HG03280 (cell line): ENCODE results near the gene FRMD5.
"Not testable (repeated sequence)": the region's sequence is repeated elsewhere in the genome, so short reads cannot be mapped to it uniquely, and the experiment has no call there.

ENCODE experiments used
- ATAC-seq: cut with Tn5 transposase; IDR thresholded peaks from one replicate; pipeline ENCODE4 v1.9.1; 2021; ENCODE audit warnings: mild to moderate bottlenecking, moderate library complexity; ENCODE audit not compliant: unreplicated experiment

The FRMD5 gene

DNA sequence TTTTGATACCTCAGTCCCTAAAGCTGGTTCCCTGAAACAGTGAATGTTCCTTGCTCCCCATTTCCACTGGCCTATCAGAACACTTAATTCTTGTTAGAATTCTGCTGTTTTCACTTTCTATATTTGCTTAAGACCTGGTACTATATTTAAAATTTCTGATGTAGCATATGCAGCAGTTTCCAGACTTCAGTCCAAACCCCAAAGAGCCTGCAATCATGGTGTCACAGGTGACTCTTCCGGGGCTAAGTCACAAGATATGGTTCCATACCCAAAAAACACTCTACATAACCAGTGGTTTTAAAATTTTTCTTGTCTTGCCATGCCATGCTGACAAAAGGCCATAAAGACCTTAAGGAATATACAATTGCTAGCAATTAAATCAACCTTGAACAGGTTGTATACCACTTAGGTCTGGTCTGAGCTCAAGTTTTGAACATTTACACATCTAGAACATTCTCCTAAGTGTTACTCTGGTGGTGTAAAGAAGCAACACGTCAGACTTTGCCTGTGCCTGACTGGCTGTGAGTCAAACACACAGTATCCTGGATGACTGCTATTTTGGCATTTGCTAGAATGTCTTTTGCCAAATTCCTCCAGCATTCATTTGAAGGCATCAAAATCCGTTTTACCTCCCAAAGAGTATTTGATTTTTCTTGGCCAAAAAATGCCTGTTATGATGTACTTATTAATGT, 160.0 kb downstream of the FRMD5 start:
- no peak for ATAC-seq

DNA sequence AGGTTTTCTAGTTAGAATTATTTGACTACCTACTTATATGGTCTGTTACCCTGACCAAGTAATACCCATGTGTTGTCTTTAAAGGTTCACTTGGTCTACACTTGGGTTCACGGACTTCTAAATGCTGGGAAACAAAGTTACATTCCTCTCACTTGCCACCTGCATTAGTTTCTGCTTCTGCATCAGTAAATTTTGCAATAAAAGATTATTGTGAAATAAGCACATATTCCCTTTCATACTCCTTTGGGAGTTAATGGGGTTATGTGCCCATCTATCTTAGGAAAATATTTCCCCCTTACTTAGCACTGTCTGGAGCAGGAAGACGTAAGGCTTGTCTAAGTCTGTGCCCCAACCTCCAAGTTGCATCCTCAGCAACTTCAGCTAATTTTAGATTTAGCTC, 160.7 kb downstream of the FRMD5 start:
- ATAC-seq = no peak

DNA sequence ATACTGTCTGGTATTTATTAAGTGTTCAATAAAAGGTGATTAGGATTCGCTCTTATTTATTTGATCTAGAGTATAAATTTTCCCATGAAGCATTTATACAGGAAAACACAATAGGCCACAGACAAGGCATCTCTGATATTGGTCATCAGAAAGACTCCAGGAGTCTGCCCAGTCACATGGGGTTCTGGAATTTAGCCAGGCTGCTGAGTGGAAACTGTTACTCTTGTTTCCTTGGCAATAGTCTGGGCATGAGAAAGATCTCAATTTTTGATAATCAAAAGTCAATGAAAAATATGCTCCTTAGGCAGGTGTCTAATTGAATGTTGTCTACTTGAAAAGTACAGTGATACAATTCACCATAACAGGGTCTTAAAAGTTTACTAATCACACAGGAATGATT, 161.2 kb downstream of the FRMD5 start:
- ATAC-seq = no peak

DNA sequence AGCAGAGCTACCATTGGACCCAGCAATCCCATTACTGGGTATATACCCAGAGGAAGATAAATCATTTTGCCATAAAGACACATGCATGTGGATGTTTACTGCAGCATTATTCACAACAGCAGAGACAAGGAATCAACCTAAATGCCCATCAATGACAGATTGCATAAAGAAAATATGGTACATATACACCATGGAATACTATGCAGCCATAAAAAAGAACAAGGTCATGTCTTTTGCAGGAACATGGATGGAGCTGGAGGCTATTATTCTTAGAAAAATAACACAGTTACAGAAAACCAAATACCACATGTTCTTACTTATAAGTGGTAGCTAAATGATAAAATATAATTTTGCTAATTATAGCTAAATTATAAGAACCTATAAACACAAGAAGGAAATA, 162.3 kb downstream of the FRMD5 start:
- not testable (repeated sequence) for ATAC-seq

DNA sequence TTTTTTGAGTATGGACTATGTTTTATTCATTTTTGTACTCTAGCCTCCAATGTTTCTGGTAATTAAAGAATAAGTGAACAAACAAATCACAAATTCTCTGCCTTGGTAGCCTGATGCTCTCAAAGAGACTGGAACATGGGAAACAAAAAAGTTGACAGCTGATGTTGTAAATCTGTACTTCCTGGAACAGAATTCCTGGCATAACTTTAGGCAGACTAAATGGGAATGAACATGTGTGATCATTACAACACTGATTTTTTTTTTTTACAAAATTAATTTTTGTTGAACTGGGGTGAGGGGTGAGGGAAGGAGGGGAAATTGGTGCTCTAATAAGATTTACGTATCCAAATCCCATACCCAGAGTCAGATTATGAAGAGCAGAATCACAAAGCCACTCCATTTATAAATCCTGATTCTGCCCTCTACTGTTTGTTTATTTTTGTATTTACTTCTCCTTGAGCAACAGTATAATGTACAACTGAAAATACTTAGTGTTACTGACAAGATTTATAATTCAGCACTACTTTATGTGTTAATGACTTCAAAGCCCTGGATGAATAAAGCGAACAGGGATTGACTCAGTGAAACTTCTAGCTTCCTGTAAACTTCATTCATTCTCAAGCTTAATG, 165.0 kb downstream of the FRMD5 start:
- no peak for ATAC-seq

DNA sequence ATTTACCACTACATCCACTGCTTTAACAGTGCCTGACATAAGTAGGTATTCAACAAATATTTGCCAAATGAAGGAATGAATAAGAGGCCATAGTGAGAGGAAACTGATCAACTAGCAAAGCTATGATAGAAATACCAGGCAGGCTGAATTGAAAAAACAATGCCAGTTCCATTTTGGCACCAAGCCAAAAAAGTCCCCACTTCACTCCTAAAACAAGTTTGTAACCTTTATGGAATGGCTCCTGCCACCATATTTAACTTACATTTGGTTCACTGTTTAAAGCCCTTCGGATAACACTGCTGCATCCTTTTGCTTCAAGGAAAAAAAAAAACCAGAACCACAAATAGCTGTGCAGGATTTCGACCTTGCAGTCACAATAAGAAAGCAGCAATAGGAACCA, 166.1 kb downstream of the FRMD5 start:
- no peak for ATAC-seq

DNA sequence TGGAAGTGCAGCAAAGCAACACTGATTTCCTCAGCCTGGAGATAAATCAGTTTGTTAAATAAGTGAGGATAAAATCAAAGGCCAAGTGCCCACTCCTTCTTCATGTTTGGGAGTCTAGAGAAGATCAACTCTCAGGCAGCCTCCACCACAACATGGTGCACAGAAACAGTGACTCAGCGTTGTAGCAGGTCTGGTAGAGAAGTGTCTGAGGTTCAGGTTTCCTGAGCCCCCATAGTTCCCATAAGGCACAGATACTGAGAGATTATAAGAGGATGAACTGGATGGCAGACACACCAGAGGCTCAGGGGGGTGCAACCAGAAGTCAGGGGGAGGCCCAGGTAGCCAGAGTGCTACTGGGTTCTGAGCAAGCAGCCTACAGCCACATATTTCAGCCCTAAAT, 166.7 kb downstream of the FRMD5 start:
- no peak for ATAC-seq

DNA sequence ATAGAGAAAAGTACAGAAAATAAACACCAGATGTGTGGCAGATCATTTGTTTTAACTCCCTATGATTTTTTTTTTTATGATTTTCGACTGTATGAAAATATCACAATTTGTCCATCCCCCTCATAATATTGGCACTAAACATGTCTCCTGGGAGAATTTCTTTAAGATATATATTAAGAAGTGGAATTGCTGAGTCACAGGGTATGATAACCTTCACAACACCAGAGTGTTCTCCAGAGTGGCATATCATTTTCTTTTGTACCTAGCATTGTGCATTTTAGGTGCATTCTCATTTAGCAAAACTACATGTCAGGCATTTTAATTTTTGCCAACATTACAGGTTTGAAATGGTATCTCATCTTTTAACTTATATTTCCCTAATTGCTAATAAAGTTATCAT, 170.9 kb downstream of the FRMD5 start:
- no peak for ATAC-seq

DNA sequence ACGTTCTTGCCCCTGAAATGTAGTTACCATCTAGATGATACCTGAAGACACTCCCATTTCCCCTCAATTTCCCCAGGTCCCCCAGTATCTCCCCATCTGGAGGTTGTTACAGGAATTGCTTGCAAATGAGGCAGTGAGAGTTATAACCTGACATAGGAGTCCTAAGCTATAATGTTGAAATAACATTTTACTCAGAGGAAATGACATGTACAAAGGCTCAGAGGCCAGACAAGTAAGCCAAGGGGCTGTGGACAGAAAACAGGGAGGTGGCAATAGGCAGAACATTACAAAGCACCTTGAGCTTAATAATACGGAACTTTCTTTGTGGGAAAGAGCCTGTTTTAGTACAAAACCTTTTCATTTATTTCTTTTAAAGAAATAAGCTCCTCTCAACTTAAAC, 171.9 kb downstream of the FRMD5 start:
- ATAC-seq = no peak

DNA sequence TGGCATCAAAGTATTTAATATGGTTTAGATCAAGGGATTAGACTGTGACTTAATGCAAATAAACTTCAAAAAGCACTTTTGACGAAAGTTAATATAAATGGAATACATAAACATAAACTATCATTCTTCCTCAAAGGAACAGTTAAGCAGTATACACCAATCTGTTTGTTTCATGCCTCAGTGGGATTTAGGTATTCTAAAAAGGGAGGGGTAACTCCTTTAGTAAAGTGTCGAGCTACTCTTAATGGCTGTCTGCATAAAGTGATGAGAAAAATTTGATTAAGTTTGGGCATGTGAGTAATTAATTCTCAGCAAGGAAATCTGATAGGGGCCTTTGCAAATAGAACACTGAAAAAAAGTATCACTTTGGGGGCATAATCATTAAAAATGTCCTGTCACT, 176.9 kb downstream of the FRMD5 start:
- no peak for ATAC-seq

DNA sequence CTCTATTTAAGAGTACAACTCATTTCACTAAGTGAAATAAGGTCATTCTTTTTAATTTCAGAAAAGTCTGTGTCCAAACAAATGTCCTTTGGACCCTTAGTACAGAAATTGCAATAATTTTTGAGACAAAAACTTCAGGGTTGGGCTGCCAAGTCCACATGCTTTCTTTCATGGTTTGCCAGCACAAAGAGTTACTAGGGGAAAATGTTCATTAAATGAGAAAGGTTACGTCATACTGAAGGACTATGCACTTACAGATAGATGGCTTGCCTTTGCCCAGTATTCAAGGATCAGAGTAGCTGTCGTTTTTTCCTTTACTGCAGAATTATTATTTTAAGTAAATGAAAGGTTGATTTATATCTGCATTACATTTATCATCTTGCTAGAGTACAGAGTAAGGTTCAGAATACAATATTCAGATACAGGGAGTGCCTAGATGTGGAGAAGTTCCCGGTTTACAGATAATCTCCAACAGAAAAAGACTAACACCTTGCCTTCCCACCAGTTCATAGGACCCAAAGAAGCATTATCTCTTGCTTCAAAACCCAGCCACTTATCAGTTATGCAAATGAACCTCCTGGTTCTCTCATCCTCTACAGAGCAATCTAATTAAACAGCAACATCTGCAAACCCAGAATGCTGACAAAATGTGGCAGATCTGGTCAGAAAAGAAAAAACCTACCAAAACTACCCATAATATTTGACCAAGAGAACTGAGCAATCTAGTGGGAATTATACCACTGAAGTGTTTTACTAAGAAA, 179.3 kb downstream of the FRMD5 start:
- ATAC-seq = no peak

DNA sequence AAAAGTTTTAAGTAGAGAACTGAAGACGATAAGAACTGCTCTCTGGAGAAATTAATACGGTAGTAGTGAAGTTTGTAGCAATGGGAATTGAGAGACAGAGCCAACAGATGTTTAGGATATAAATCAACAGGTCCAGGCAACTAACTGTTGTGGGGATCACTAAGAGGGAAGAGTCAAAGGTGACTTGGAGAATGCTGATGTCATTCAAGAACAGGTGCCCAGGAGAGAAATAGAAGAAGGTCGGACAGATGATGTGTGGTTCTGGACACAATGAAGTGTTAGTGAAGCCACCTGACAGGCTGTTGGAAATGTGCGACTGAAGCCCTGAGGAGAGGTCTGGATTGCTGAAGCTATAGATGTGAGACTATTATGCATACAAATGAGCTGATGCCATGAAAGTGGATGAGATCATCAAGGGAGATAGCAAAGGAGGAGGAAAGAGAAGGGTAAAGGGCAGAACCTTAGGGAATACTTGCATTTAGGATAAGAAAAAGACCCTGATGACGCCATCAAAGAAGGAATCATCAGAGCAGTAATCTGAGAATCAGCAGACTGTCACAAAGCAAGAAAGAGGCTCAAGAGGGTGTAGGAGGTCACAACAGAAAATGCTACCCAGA, 183.7 kb downstream of the FRMD5 start:
- no peak for ATAC-seq

DNA sequence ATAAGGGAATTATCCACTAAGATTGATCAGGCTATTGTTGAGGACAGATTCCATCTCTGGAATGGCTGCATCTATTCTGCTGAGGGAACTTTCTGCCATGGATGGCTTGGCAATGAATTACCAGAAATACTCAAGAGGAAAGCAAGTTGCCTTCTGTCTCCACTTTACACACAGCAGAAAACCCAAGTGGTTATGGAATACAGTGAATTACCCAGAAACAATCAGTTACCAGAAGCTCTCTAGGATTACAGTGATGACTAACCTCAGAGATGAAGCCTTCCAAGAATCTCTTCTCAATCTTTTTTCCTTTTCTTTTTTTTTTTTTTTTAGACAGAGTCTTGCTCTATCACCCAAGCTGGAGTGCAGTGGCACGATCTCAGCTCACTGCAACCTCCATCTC, 185.0 kb downstream of the FRMD5 start:
- ATAC-seq = no peak

DNA sequence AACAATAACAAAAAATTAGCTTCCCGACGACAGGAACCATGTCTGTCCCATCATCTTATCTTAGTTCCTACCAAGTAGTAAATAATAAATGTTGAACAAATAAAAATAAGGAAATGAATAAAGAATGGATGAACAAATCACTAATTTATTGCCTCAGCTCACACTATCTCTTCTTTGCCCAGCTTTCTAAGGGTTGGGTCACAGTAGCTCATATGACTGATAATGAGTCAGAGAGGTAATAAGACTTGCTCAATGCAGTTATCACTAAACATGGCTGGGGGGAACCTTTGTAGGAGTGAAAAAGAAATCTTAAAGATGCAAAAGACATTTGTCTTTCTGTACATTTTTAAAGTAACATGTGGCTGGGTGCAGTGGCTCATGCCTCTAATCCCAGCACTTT, 186.0 kb downstream of the FRMD5 start:
- ATAC-seq = no peak

DNA sequence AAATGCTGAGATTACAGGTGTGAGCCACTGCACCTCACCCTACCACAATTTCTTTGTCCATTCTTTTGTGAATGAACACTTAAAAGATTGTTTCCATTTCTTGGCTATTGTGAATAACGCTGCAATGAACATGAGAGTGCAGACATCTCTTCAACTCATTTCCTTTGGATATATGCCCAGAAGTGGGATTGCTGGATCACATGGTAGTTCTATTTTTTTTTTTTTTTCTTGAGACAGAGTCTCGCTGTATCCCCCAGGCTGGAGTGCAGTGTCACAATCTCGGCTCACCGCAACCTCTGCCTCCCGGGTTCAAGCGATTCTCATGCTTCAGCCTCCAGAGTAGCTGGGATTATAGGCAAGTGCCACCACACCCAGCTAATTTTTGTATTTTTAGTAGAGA, 194.8 kb downstream of the FRMD5 start:
- not testable (repeated sequence) for ATAC-seq

DNA sequence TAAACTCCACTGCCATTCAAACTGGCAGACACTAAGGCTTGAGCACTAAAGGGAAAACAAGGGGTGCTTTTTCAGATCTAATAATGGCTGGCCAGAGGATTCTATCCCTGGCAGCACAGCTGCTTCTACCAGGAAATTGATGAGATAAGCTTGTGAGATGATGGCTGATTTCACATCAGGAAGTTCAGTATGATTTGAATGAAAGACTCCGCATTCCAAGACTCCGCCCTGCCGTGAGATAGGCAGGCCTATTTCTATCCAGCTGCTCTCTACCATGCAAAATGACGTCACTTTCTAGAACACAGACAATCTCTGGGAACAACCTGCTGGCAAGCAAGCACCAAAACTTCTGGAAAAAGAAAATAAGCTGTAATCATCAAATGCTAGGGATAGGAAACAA, 196.5 kb downstream of the FRMD5 start:
- ATAC-seq = no peak

DNA sequence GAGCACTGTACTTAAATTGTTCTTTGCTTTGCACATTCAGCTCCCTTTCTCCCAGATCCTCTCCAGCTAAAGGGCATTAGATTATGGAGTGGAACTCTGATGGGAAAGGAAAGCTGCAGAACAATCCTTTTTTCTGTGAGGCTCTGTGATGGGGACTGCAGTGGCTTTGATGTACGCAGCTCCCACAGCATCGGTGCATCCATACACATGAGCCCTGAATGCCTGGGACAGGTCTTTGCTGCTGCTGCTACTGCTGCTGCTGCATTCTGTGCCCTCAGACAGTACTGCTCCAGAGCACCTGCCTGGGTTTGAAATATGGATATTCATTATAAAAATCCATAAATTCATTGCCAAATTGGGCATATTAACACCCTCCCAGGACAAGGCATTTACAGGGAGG, 203.9 kb downstream of the FRMD5 start:
- no peak for ATAC-seq

DNA sequence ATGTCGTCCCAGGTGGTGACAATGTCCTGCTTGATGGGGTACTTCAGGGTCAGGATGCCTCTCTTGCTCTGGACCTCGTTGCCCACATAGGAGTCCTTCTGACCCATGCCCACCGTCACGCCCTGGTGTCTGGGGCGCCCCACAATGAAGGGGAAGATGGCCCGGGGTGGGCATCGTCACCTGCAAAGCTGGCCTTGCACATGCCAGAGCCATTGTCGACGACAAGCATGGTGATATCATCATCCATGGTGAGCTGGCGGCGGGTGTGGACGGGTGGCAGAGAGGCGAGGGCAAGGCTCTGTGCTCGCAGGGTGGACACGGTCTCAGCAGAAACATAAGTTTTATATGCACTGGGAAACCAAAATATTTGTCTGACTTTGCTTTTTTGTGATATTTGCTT, 205.1 kb downstream of the FRMD5 start:
- ATAC-seq = no peak

DNA sequence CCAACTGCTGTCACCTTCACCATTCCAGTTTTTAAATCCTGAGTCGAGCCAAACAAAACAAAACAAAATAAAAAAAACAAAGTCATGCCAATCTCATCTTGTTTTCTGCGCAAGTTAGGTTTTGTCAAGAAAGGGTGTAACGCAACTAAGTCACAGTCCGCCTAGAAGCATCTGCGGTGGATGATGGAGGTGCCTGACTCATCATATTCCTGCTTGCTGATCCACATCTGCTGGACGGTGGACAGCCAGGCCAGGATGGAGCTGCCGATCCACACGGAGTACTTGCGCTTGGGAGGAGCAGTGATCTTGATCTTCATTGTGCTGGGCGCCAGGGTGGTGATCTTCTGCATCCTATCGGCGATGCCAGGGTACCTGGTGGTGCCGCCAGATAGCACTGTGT, 206.2 kb downstream of the FRMD5 start:
- no peak for ATAC-seq

DNA sequence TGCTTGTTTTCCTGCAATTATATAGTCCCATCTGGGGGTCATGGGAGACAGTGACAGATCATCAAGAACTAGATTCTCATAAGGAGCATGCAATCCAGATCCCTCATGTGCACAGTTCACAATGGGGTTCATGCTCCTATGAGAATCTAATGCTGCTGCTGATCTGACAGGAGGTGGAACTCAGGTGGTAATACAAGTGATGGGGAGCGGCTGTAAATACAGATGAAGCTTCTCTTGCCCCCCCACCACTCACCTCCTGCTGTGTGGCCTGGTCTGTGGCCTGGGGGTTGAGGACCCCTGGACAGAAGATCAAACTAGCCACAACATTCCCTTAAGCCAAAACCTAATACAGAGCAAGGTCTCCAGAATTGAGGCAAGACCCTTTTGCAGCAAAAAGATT, 207.1 kb downstream of the FRMD5 start:
- ATAC-seq = no peak

DNA sequence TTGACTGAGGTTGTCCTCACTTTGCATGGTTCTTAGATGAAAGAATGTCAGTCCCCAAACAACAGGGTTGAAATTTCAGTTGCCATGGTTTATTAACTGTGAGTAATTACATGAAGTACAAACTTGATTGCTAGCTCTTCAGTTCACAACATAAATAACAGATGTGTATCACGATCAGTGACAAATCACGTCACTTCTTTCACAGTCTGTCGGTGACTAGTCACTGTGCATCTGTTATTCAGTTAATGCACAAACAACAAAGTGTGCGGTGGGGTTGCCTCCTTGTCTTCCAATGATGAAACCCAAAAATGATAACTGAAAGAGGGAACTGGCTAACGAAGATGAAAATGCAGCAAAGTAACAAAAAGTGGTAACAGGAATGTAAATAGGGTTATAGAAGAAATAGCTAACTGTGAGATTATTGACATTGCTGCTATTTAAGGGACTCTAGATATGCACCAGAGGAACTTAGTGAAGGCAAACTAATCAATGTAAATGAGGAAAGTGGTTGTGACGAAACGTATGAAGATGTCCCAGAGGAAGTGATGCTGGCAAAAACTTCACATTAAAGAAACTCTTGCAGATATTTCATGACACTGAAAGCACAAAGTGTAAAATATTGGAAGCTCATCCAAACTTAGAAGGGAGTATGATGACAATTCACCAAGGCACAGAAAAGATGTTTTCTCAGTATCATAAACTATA, 208.9 kb downstream of the FRMD5 start:
- no peak for ATAC-seq
